8988T (cell line): ENCODE measurements around the gene CCDC71.

Experiments used
- DNase-seq: peaks from one replicate; pipeline ENCODE4 v3.0.0; 2011

Gene CCDC71

DNA sequence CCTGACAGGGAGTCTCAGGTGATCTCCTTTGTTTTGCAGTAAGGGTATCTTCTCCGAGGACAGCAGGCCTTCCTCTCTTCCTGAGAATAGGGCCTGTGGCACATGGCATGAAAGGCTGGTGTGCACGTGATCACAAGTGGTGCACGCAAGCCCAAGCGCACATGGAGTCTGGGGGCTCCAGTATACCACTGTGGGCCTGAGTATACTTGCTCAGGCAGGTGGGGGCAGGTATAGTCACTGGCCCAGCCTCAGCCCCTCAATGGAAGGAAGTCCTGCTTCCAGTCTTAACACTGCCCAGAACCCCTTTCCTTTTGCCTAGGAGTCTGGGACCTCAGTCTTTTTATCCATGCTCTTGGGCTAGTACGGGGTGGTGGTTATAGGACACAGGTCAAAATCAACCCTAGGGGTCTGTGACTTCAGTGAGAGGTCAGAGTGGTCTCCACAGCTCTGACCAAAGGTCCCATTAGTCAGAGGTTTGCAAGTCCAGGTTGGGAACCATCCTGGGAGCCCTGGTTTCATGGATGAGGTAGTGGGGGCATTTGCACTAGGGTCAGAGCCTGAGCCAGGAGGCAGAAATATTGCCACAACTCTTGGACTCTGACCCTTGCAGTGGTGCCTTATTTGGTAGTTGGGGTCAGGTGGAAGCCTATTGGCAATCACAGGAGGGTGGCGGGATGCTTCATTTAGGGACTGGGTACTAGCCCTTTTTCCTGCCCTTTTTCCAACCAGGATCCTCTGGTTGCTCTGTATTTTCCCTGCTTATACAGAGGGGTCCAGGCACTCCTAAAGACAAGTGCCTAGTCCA is 823 bp upstream of the CCDC71 start:
- DNase-seq, result no peak

GRCh38 chr3:49164983-49165720 is 979 bp downstream of the CCDC71 start:
- DNase-seq, result no peak

DNA sequence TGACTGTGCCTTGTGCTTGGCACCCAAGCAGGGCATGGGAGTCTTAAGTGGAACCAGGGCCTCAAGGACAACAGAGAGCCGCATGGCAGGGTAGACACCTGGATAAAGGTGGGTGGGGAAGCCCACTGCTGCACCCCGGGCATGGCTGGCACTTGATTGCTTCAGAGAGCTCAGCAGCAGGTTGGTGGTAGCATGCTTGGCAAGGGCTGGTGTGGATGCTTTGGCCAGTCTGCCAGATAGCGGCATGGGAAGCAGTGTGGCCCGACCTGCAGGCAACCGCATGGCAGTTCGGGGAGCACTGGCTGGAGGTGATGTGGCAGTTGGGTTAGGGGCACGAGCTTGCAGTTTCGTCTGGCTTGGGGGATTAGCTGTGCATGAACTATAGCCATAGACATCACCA is 2.5 kb downstream of the CCDC71 start:
- DNase-seq, result no peak

DNA sequence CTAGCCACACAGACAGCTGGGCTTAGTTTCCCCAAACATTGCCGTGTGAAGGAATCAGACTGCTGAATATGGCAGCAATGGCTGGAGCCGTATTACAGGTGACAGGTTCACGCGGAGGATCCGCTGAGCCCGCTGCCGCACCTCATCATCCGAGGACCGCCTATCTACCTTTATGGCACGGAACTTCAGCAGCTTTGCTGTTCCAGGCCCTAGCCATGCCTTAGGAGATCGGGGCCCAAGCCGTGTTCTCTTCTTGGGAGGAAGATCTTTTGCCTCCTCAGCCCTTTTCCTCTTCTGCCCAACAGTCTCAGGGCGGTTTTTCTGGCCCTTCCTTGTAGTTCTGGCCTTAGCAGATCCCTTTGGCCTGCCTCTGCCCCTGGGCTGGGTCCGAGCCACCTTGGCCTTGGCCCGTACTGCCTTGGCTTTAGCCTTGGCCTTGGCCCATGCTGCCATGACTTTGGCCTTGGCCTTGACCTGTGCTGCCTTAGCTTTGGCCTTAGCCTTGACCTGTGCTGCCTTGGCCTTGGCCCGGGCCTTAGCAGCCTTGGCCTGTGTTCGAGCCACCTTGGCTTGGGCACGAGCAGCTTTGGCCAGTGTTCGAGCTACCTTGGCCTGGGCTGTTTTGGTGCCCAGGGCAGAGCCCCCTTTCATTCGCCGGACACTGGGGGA is 3.2 kb downstream of the CCDC71 start:
- DNase-seq, result no peak

GRCh38 chr3:49161808-49162530 is 4.2 kb downstream of the CCDC71 start:
- no peak for DNase-seq

DNA sequence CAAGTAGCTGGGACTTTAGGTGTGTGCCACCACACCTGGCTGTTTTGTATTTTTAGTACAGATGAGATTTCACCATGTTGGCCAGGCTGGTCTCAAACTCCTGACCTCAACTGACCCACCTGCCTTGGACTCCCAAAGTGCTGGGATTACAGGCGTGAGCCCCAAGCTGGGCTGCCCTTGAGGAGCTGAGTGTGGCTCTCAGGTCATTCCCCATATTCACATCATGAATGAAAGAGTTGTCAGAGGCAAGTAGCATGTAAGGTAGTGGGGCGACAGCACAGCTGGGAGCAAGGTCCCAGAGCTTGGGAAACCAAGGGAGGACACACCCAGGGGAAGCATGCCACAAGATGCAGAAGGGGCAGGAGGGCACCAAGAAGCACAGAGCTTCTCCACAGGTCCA is 4.9 kb downstream of the CCDC71 start:
- DNase-seq, result no peak

GRCh38 chr3:49158792-49159191 is 7.3 kb downstream of the CCDC71 start:
- DNase-seq, result no peak

DNA sequence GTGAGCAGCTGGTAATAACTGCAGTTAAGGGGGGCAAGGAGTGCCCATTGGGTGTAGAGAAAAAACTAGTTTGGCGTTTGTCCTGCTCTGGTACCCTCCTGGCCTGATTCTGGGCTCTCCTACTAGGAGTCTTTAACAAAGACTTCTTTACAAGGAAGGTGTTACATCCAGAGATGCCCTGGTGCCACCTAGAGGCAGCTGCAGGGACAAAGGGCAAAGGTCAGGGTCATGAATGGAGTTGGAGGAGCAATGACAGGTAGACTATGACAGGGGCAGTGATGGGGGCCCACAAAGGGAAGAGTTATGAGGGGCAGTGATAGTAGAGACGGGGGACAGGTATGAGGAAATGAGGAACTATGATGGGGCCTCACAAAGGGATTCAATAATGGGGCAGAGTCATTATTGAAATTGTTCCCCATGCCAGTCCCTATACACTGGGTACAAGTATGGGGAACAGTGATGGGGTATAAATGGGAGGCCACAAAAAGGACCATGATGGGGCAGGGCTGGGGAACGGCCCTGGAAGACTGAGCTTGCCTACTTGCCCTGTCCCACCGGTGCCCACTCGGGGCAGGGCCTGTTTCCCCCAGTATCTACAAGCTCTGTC is 7.9 kb downstream of the CCDC71 start:
- no peak for DNase-seq

- DNase-seq, result no peak
These were observed 8.8 kb downstream of the CCDC71 start for GRCh38 chr3:49157289-49157688.

DNA sequence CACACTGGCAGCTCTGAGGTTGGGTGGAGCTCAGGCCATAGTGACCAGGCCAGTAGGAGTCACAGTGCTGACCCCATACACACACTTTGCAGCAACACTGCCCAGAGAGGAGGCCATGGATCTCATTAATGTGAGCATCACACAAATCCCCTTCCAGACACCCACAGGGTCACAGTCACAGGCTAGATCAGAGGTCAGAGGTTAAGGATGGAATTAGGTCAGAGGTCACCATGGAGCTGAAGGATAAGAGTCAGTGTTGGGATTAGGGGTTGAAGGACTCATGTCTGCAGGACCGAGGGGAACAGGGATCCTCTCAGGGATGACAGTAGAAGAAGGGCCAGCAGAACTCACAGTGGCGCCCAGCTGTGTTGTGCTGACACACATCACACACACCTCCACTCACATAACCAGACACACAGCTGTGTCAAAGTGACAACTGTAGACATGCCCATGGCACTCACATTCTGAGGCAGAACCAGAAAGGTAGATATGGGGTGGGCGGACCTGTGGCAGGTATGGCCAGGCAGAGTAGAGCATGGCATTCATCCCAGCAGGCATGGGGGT is 12.7 kb downstream of the CCDC71 start:
- no peak for DNase-seq

- no peak for DNase-seq
These were observed 14.5 kb downstream of the CCDC71 start for GRCh38 chr3:49151610-49152009.

- no peak for DNase-seq
These were observed 18.0 kb downstream of the CCDC71 start for GRCh38 chr3:49148159-49148558.

- no peak for DNase-seq
These were observed 26.1 kb downstream of the CCDC71 start for GRCh38 chr3:49140080-49140479.

DNA sequence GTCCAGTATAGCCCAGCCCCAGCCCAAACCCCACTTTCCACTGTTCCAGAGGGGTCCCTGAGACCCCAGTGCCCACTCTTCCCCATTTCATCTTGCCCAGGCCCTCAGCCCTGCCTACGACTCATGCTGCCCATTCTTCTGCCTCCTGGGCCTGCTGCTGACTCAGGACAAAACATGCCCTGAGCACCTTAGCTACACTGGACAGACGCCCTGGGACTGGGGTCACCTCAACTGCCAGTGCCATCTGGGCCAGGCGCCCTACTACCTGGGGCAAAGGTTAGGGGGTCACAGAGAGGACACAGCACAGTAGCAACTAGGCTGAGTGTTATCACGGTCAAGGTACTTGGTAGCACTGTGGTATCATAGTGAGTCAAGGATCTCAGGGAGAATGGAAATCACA is 30.6 kb downstream of the CCDC71 start:
- DNase-seq, result no peak

DNA sequence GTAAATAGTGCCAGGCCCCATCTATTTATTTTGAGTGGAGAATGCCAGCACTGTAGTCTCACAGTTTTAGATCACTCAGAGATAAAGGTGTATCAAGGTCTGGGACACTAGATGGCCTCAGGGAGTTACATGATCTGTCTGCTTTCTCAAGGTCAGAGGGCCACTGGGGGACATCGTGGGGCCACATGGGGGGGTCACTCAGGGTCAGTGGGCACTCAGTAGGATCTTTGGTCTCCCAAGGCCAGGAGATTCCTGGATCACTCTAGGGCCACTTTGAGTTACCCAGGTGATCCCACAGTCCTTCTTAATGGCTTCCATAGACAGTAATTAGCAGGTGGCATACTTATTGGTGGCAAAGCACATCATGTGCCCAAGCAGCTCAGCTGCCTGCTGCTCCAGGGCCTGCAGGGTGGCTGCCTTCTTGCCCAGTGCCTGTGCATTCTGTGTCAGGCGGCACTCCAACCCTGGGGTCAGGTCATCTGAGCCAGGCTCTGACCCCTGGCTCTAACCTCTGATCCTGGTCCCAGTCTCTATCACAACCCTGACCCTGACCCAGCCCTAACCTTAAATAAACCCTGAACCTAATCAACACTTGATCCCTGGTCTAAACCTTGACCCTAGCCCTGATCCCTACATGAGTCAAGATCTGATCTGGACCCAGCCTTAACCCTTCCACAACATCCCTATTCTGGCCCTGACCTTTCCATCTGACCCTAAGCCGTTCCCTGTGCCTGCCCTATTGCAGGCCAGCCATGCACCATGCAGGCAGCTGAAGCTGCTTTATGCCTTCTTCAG is 31.5 kb downstream of the CCDC71 start:
- DNase-seq, result no peak

- peak; percentile 97 for DNase-seq
These were observed 32.7 kb downstream of the CCDC71 start for GRCh38 chr3:49133226-49133951.

DNA sequence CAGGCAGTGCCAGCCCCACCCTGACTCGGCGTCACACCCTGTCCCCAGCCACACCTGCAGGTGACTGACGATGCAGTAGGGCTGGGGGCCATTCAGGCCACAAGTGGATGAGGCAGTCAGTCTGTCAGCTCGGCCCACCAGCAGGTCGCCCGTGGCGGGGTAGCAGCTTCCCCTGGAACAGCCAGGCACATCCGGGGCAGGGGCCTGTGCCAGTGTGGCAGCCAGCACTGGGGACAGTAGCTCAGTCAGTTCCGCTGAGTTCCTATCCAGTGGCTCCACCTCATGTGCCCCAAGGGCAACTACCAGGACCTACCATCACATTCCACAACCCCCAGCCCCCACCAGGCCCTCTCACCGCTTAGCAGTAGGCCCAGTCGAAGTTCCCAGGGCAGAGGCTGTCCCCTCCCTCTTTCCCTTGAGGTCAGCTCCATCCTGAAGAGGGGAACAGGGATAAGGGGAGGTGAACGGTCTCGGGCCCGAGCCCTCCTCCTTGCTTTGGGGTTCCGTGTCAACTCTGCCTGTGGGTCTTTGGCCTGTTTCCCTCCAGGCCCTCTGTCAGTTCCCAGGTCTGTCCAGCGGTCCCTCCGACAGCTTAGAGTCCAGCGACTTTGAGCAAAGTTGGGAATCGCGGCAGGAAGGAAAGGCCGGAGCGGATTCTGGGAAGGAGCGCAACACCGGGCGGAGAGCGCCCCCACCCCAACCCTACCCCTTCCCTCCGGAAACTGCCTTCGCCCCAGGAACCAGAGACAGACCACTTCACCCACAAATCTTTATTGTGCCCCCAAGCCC is 33.5 kb downstream of the CCDC71 start, which contains the start of gene LAMB2:
TSS of gene LAMB2 (minus strand) at position 614 of the 789 bp plus-strand sequence. CDS start at position 431, 183 bp downstream.
- DNase-seq, result peak; percentile 82

DNA sequence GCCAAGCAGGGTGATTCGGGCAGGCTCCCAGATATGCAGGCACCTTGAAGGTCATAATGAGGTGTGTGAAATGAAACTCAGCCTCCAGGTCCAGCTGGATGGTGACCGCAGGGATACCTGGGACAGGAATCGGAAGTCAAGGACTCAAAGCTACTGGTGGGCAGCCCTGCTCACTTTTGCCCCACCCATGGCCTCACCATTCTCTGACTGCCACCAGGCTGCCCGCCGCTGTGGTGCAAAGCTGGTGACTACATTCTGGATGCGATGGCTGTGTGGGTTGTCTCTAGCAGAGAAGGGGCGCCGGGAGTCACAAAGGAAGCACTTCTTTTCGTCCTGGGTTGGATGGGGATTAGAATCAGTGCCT is 34.1 kb downstream of the CCDC71 start:
- DNase-seq, result no peak

GRCh38 chr3:49131576-49131975 is 34.6 kb downstream of the CCDC71 start:
- no peak for DNase-seq

- no peak for DNase-seq
These were observed 35.1 kb downstream of the CCDC71 start for GRCh38 chr3:49131040-49131439.
